Measurements from ENCODE around the gene LITAFD. TPM values are rescaled to one million over a fixed set of nuclear protein-coding genes. Genes with fewer than 3 reads are reported as not detected.

LITAFD gene
- total RNA-seq, 2 donors from 2014 or later = 0.75 TPM; not detected in 1

Other genes starting within 250 kb of the LITAFD start
- gene ABAT, start 207.7 kb upstream of the LITAFD start, total RNA-seq = 1 to 10 TPM; 8.7 to 9.5 TPM
- gene TMEM186, start 84.7 kb upstream of the LITAFD start, total RNA-seq = 1 to 10 TPM; 2.4 to 3.5 TPM
- gene PMM2, start 84.5 kb upstream of the LITAFD start, total RNA-seq = 10 to 100 TPM; 35.8 to 40.6 TPM
- gene CARHSP1, start 13.3 kb upstream of the LITAFD start, total RNA-seq = 10 to 100 TPM; 25.4 to 30.4 TPM
- gene USP7, start 81.6 kb downstream of the LITAFD start, total RNA-seq = 100 to 1,000 TPM; 259 to 282 TPM
- 100 to 1,000 TPM; 122 to 124 TPM for gene HAPSTR1, start 209.3 kb downstream of the LITAFD start, total RNA-seq

Measured in T-helper 17 cell (primary cell).